Thoracic aorta (tissue), 2 donors: ENCODE results near the gene TAGLN2. TPM values are rescaled to one million over a fixed set of nuclear protein-coding genes. Genes with fewer than 3 reads are reported as not detected.
"Not testable (repeated sequence)": the region's sequence is repeated elsewhere in the genome, so short reads cannot be mapped to it uniquely, and the experiment has no call there.

Source experiments
- ATAC-seq: fragments of 150-250 bp; one replicate; pipeline ENCODE4 v1.8.0; 2017; ENCODE audit warnings: low read depth; ENCODE audit not compliant: insufficient number of reproducible peaks, low FRiP score
- DNase-seq: peaks from one replicate; pipeline ENCODE4 v3.0.0-alpha.2; 2020; ENCODE audit warnings: low spot score
- H3K27ac ChIP-seq, 2 donors: fragments of 200-600 bp; sonication (generic); 1 replicate in 1 of 2; 2 replicates in 1 of 2; pipeline ENCODE4 v1.5.1; 2016; ENCODE audit warnings: mild to moderate bottlenecking in 2 of 2, moderate library complexity in 2 of 2
- H3K27me3 ChIP-seq: fragments of 200-600 bp; sonication (generic); replicated peaks from 2 replicates; pipeline ENCODE4 v1.6.0; 2016; ENCODE audit warnings: mild to moderate bottlenecking; ENCODE audit not compliant: insufficient read depth
- H3K36me3 ChIP-seq: fragments of 200-600 bp; sonication (generic); one replicate; pipeline ENCODE4 v1.5.1; 2016
- H3K4me1 ChIP-seq, 2 donors: fragments of 200-600 bp; sonication (generic); 1 replicate in 1 of 2; 2 replicates in 1 of 2; pipeline versions ENCODE4 v1.5.1 to v1.6.0; 2016; ENCODE audit warnings: low read depth in 2 of 2, mild to moderate bottlenecking in 1 of 2; ENCODE audit not compliant: control insufficient read depth in 1 of 2
- H3K4me3 ChIP-seq: fragments of 200-600 bp; sonication (generic); 2 replicates; pipeline ENCODE4 v1.5.1; 2016; ENCODE audit warnings: mild to moderate bottlenecking
- H3K9me3 ChIP-seq: fragments of 200-600 bp; sonication (generic); 2 replicates; pipeline ENCODE4 v1.5.1; 2016
- total RNA-seq, 2 donors: library from RNA; depleted of rRNA; stranded (reverse); fragments of >200 nt; gene quantifications; one replicate each; pipeline versions ENCODE4 v1.1.0 to v1.2.3, GENCODE V29; 2016
- TF ChIP-seq, protein P1 (sequence below): fragments of 200-600 bp; sonication (generic); IDR thresholded peaks from one replicate; pipeline ENCODE4 v1.5.1; 2019; ENCODE audit warnings: antibody characterized with exemption

The TAGLN2 gene
- total RNA-seq, 2 donors from 2014 or later: 298 to 352 TPM

DNA sequence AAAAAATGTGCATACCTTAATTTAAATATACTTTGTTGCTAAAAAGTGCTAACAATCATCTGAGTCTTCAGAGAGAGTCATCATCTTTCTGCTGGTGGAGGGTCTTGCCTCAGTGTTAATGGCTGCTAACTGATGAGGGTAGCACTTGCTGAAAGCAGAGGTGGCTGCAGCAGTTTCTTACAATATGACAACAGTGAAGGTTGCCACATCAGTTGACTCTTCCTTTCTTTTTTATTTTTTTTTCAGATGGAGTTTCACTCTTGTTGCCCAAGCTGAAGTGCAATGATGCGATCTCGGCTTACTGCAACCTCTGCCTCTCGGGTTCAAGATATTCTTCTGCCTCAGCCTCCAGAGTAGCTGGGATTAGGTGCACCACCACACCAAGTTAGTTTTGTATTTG, 22.8 kb downstream of the TAGLN2 start:
- no peak for ATAC-seq

DNA sequence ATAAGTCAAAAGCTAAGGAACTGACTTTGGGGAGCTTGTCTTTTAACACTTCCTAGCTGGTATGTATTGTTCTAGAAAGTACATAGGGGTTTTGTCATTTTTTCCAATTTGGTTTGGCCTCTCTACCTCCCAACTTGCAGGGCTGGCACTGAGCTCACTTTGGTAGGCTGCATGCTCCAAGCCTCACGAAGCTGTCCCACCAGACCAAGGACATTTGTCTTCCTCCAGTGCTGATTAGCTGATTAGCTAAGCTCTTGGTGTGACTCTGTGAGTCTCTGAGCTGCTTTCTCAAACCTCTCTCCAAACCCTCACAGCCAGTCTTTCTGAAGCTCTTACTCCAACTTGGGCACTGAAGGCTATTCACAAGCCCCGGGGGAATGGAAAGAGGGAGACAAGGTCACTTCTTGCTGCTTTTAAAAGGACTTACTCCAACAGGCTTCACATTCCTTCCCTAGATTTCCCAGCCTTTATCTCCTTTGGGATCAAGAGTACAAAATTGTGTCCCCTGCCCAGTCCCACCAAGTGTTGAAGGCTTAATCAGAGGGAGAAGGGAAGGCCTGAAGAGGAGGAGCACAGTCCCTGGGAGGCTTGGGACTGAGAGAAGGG, 24.4 kb downstream of the TAGLN2 start:
- peak overlapping the region; percentile 63 to 71 for H3K27ac ChIP-seq

More for the DNA sequence above, 22.8 kb downstream of the TAGLN2 start:
- Histone ChIP-seq H3K27me3 (no peaks in the 10 kb centered on the region), H3K9me3 (no peaks in the 10 kb centered on the region), H3K27ac (no peak overlapping the region), H3K4me3 (no peak overlapping the region), H3K36me3 (no peaks in the 10 kb centered on the region), H3K4me1 (peaks cover 0 to 22% of the 10 kb centered on the region in 2 donors)
- TF ChIP-seq, protein P1, sequence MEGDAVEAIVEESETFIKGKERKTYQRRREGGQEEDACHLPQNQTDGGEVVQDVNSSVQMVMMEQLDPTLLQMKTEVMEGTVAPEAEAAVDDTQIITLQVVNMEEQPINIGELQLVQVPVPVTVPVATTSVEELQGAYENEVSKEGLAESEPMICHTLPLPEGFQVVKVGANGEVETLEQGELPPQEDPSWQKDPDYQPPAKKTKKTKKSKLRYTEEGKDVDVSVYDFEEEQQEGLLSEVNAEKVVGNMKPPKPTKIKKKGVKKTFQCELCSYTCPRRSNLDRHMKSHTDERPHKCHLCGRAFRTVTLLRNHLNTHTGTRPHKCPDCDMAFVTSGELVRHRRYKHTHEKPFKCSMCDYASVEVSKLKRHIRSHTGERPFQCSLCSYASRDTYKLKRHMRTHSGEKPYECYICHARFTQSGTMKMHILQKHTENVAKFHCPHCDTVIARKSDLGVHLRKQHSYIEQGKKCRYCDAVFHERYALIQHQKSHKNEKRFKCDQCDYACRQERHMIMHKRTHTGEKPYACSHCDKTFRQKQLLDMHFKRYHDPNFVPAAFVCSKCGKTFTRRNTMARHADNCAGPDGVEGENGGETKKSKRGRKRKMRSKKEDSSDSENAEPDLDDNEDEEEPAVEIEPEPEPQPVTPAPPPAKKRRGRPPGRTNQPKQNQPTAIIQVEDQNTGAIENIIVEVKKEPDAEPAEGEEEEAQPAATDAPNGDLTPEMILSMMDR: no peak
- DNase-seq: no peak

DNA sequence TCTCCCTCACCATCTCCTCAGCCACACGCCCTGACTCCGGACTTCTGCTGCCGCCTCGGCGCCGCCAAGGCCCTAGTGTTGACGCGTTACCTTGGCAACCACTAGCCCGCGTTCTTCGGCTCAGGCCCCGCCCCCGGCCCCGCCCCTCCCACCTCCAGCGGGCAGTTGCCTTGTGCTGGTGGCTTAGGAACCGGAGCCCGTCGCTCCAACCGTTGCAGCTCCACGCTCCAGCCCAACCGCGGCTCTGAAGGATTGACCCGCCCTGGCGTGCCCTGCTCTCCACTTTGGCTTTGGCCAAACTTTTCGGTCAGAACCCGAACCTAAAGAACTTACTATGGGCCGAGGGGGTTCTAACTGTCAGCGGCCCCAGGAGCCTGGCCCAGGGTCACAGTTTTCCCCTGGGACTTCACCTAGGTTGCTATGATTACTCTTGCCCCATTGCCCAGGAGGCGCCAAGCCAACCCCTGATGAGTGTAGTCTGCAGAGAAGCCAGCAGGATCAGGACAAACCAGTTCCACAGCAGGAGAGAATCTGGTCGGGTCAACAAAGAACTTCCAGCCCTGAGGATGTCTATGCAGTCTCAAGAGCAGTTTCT, 25.1 kb downstream of the TAGLN2 start, which contains the start of gene CFAP45:
Gene CFAP45, minus strand, starts transcription at position 80 of the 595 bp plus-strand sequence. Its CDS starts 67 bp downstream, at position 13.
- H3K27ac ChIP-seq: peak within 1 kb of the TSS; percentile 63 to 71
- TF ChIP-seq, protein P1: no peak
- no peaks in the 10 kb centered on the region for H3K36me3 ChIP-seq
- ATAC-seq (peak; percentile 34), DNase-seq (peak; percentile 63)
- H3K9me3 ChIP-seq: no peaks in the 10 kb centered on the region
- no peaks in the 10 kb centered on the region for H3K27me3 ChIP-seq
- H3K4me3 ChIP-seq: peak within 1 kb of the TSS; percentile 26
- H3K4me1 ChIP-seq: peaks cover 0 to 29% of the 10 kb centered on the region in 2 donors

More for the DNA sequence above, 24.4 kb downstream of the TAGLN2 start:
- ATAC-seq (no peak), DNase-seq (no peak)
- H3K4me3 ChIP-seq: no peak overlapping the region
- no peaks in the 10 kb centered on the region for H3K9me3 ChIP-seq
- H3K36me3 ChIP-seq: no peaks in the 10 kb centered on the region
- TF ChIP-seq, protein P1: no peak
- H3K27me3 ChIP-seq: no peaks in the 10 kb centered on the region
- H3K4me1 ChIP-seq: peaks cover 0 to 29% of the 10 kb centered on the region in 2 donors

DNA sequence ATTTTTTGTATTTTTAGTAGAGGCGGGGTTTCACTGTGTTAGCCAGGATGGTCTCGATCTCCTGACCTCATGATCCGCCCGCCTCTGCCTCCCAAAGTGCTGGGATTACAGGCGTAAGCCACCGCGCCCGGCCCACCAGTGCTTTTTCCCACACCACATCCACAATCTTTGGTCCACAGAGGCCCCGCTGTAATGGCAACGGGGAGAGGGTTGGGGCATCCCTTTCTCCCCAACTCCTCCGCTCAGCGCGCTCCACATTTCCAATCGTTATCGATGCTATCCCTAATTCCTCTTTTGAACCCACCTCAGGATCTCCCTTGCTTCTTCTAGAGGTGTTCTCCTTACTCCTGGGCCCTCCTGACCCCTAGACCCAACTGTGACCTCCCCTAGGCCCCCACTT, 25.7 kb downstream of the TAGLN2 start:
- not testable (repeated sequence) for H3K4me3 ChIP-seq, ATAC-seq, H3K27me3 ChIP-seq, H3K9me3 ChIP-seq, DNase-seq, H3K36me3 ChIP-seq
- Histone ChIP-seq H3K27ac (peak overlapping the region; percentile 61 to 63), H3K4me1 (peaks cover 0 to 29% of the 10 kb centered on the region in 2 donors)

DNA sequence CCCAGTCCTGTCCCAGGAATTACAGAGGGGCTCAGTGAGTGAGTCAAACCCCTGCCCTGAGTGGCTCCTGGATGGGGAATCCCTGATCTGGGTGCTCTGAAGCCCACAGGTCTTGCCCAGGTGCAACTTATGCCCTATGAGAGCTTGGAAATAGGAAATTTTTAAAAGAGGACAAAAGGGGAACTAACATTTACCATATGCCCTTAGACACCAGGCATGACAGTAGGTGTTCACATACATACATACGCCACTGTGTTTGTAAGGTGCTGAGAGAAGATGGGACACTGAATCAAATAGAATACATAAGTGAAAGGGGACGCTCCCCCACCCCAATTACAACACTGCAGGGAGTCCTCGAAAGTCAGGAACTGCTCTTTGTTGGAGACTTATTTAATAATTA, 26.8 kb downstream of the TAGLN2 start:
- peaks cover 0 to 29% of the 10 kb centered on the region in 2 donors for H3K4me1 ChIP-seq
- H3K9me3 ChIP-seq: no peaks in the 10 kb centered on the region
- no peaks in the 10 kb centered on the region for H3K27me3 ChIP-seq
- no peak overlapping the region for H3K4me3 ChIP-seq
- TF ChIP-seq, protein P1: no peak
- no peaks in the 10 kb centered on the region for H3K36me3 ChIP-seq
- no peak overlapping the region for H3K27ac ChIP-seq
- DNase-seq (no peak), ATAC-seq (no peak)
